ENCODE measurements around the gene IFNG-AS1.

IFNG-AS1 gene

GRCh38 chr12:67977668-67978067 is 11.6 kb upstream of the IFNG-AS1 start:
- no peak for TF ChIP-seq CTCF (IDR thresholded peaks at IDR 0.05; ENCODE audit: extremely low read depth, missing control alignments)
- DNase-seq (ENCODE audit: low spot score): no peak

- DNase-seq (ENCODE audit: low spot score): no peak
- no peak for TF ChIP-seq CTCF (IDR thresholded peaks at IDR 0.05; ENCODE audit: extremely low read depth, missing control alignments)
These were observed 8.9 kb upstream of the IFNG-AS1 start for GRCh38 chr12:67980391-67980790.

- DNase-seq (ENCODE audit: low spot score): no peak
- TF ChIP-seq CTCF (IDR thresholded peaks at IDR 0.05; ENCODE audit: extremely low read depth, missing control alignments): no peak
These were observed 7.7 kb upstream of the IFNG-AS1 start for GRCh38 chr12:67981287-67982162.

GRCh38 chr12:67982164-67982563 is 7.1 kb upstream of the IFNG-AS1 start:
- DNase-seq (ENCODE audit: low spot score): no peak

GRCh38 chr12:67986632-67987031 is 2.6 kb upstream of the IFNG-AS1 start:
- DNase-seq (ENCODE audit: low spot score): no peak
- no peak for TF ChIP-seq CTCF (IDR thresholded peaks at IDR 0.05; ENCODE audit: extremely low read depth, missing control alignments)

More at GRCh38 chr12:67982164-67982563, 7.1 kb upstream of the IFNG-AS1 start:
- TF ChIP-seq CTCF (IDR thresholded peaks at IDR 0.05; ENCODE audit: extremely low read depth, missing control alignments): no peak

- TF ChIP-seq CTCF (IDR thresholded peaks at IDR 0.05; ENCODE audit: extremely low read depth, missing control alignments): no peak
- peak; percentile 41 for DNase-seq (ENCODE audit: low spot score)
These were observed 636 bp upstream of the IFNG-AS1 start for GRCh38 chr12:67988601-67989021.

GRCh38 chr12:67991158-67991557 is 1.9 kb downstream of the IFNG-AS1 start:
- DNase-seq (ENCODE audit: low spot score): peak; percentile 38
- no peak for TF ChIP-seq CTCF (IDR thresholded peaks at IDR 0.05; ENCODE audit: extremely low read depth, missing control alignments)

Measured in GM20000 (cell line).